ENCODE results near the gene FADS2.

DNA sequence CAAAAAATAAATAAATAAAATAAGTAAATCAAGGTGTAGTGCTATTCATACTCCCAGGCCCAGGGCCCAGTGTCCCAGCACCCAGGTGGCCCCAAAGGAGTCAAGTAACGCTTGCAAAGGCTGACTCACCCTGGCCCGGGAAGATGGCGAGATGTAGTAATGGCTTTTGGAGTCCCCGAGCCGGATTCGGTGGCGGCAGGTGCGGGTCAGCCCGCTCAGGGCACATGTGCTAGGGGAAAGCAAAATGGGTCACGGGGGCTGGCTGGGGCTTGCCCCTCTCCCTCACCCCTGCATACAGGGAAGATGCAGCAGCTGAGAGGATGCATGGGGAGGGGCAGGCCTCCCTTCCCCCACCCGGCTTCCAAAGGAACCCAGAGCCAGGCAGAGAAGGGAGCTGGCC, 74.2 kb downstream of the FADS2 start:
- TF ChIP-seq, protein P1, sequence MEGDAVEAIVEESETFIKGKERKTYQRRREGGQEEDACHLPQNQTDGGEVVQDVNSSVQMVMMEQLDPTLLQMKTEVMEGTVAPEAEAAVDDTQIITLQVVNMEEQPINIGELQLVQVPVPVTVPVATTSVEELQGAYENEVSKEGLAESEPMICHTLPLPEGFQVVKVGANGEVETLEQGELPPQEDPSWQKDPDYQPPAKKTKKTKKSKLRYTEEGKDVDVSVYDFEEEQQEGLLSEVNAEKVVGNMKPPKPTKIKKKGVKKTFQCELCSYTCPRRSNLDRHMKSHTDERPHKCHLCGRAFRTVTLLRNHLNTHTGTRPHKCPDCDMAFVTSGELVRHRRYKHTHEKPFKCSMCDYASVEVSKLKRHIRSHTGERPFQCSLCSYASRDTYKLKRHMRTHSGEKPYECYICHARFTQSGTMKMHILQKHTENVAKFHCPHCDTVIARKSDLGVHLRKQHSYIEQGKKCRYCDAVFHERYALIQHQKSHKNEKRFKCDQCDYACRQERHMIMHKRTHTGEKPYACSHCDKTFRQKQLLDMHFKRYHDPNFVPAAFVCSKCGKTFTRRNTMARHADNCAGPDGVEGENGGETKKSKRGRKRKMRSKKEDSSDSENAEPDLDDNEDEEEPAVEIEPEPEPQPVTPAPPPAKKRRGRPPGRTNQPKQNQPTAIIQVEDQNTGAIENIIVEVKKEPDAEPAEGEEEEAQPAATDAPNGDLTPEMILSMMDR (IDR thresholded peaks at IDR 0.05 in 4 of 5, conservative IDR thresholded peaks at IDR 0.05 in 1 of 5): no peak
- TF ChIP-seq POLR2A (IDR thresholded peaks at IDR 0.05): no peak

Data from gastrocnemius medialis (tissue), 4 donors.